ENCODE data around the gene TARDBP.
"Not testable (repeated sequence)": the region's sequence is repeated elsewhere in the genome, so short reads cannot be mapped to it uniquely, and the experiment has no call there.

Gene TARDBP

GRCh38 chr1:11012260-11013159, at the start of gene TARDBP:
Gene TARDBP (plus strand): TSS chr1:11012654. CDS start chr1:11013728, 1,074 bp downstream.
- DNase-seq: peak; percentile 100

DNA sequence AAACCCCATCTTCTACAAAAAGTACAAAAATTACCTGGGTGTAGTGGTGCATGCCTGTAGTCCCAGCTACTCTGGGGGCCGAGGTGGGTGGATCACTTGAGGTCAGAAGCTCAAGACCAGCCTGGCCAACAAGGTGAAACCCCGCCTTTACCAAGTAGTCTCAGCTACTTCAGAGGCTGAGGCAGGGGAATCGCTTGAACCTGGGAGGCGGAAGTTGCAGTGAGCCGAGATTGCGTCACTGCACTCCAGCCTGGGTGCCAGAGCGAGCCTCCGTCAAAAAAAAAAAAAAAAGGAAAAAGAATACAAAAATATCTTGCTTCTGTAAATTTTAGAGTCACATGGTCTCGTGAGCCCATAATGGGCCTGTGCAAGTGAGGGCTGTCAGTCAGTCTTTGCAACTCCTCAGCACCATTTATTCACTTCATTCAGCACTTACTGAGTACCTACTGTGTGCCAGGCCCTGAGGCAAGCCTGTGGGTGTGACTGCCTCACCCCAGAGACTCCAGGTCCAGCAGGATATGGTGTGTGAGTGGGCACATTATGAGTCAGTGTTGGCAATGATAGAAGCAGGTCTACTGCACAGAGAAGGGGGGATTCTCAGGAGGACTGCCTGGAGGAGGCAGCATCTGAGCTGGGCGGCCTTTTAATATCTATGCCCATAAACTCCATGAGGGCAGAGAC, 46.8 kb upstream of the TARDBP start:
- DNase-seq: no peak

GRCh38 chr1:10967090-10967489, 45.4 kb upstream of the TARDBP start:
- no peak for DNase-seq

GRCh38 chr1:10968411-10968826, 44.0 kb upstream of the TARDBP start:
- peak; percentile 100 for DNase-seq

DNA sequence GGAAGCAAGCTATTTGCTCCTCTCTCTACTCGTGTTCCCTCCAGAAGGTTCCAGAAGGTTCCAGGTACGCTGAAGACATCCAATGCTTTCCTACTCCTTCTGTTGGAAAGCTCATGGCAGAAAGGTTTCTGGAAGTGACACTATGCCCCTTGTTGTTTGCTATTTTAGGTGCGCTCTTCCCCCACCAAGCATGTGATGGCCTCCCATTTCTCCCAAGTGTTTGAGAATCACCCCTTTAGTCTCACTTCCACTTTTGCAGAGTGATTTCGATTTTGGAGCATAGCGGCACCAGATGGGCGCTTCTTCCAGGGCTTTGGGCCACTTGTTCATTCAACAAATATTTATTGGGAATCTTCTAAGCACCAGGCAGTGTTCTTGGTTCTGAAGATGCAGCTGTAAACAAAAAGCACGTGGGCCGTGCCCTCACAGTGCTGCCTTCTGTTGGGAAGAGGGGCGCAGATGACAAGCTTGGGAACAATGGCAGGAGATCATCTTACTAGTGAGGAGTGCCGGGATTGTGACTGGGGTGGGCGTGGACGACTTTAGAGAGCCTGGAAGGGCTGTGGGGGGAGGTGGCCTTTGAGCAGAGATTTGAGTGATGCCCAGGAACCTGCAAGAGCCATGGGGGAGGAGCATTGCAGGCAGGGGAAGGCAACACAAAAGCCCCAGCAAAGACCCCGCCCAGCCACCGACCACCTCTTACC, 43.0 kb upstream of the TARDBP start:
- peak; percentile 100 for DNase-seq

DNA sequence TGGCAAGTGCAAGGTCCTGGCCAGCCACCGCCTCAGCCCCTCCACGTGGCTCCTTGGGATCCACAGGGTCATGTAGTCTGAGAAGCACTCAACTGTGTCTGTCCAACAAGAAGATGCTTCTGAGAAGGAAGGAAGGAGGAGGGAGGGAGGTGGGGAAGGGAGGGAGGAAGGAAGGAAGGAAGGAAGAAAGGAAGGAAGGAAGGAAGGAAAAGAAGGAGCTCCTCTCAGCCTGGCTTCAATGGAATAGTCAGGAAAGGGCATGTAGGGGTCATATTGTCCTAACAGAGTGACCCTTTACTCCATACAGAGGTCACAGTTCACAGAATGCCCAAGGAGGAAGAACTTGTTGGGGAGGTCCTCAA, 42.5 kb upstream of the TARDBP start:
- DNase-seq: no peak

DNA sequence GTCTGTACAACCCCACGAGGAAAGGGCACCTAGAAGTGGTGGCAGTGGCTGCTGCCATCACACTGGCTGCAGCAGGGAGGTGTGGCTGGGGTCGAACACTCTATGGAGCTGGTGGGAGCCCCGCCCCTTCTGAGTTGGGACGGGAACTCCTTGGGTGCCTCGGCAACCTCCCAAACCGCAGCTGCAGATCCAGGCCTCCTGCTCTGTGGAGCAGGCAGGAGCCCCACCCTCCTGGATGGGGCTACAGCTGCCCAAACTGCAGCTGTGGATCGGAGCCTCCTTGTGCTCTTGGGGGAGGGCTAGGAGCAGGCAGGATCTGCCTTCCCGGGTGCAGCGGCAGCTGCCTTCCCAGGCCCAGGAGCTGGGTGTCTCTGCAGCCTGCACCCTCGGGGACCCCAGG, 38.9 kb upstream of the TARDBP start:
- peak; percentile 75 for DNase-seq

DNA sequence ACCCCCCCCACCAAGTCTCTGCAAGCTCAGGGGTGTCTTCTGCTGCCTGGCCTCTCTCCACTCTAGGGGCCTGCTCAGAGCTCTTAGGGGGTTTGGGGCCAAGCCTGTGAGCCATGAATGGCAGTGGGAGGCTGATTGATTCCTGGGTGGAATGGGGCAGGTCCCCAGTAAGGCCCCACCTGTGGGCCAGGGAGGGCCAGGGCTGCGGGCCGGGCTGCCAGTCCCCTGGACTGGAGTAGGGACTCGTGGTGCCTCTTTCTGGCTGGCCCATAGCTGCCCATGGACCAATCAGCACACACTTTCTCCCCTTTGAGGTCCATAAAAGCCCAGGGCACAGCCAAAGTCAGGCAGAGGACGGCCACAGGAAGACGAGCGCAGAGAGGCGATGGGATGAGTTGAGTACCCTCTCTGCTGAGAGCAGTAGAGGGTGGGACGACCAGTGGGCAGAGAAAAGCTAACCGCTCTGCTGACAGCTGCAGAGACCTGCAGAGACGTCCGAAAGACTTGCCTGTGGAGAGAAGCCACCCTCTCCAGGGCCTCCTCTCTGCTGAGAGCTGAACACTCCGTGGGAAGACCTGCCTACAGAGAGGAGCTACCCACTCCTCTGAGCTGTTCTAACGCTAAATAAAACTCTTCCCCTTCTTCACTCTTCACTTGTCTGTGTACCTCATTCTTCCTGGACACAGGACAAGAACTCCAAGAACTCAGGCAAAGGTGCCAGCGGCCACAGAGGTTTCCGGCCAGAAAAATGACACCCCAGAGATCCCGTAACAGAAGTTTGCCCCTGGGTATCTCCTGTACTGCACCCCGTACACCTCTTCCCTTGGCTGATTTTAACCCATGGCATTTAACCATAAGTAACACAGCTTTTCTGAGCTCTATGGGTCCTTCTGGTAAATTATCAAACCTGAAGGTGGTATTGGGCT, 38.2 kb upstream of the TARDBP start:
- no peak for DNase-seq

DNA sequence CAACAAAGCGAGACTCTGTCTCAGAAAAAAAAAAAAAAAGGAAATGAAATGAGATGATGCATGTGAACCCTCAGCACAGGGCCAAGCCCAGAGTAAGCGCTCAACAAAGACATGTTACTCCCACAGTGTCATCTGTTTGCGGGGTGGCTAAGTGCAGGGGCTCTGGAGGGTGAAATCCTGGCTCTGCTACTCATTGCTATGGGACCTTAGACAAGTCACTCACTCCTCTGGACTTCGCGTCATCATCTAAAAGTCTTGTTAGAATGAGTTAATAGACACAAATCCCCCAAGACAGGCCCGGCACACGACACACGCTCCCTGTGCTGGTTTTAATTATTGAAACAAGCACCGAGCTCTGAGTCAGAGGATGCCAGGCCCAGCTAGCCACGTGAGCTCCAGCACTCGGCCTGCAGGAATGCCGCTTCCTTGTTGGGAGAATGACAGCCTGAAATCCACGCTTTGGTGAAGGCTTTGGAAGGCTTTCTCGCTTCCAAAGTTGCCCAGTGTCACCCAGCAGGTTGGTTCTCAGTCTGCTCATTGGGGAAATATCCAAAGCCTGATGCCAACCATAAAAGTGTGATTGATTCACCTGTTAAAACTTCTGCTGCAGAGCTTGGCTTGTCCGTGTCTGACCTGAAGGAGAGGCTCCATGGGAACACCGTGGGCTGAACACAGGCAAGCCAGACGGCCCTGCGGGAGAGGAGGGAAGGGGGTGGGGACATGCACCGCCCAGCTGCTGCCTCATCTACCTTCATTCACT, 36.7 kb upstream of the TARDBP start:
- peak; percentile 91 for DNase-seq

- DNase-seq: no peak
Measured at GRCh38 chr1:10978719-10979118, 33.7 kb upstream of the TARDBP start.

GRCh38 chr1:10979483-10979920, 33.0 kb upstream of the TARDBP start:
- no peak for DNase-seq

DNA sequence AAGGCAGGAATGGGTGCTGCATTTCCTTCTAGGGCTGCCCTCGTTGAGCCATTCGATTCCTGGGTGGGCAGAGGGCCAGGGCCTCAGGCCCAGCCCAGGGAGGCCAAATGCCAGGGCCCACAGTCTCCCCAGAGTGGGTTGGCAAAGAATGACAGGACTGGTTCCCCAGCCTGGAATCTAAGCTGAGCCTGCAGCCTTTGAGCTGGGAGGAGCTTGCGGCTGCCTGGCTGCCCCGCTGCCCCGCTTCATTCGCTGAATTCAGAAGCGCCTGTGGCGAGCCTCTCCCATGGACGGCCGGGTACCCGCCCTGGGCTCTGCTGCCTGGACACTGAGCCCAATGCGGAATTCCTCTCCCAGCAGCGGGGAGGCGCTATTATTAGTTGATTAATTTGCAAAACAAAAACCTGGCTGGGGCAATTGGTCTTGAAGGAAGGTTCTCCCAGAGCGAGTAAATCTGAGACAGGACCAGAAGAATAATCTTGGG, 32.3 kb upstream of the TARDBP start:
- peak; percentile 83 for DNase-seq

- DNase-seq: no peak
Measured at GRCh38 chr1:10980841-10981727, 31.4 kb upstream of the TARDBP start.

GRCh38 chr1:10986525-10986890, 25.9 kb upstream of the TARDBP start:
- no peak for DNase-seq

GRCh38 chr1:10987840-10988417, 24.5 kb upstream of the TARDBP start:
- no peak for DNase-seq

GRCh38 chr1:10989095-10989494, 23.4 kb upstream of the TARDBP start:
- no peak for DNase-seq

- DNase-seq: peak; percentile 84
Measured at GRCh38 chr1:10989920-10990516, 22.4 kb upstream of the TARDBP start.

DNA sequence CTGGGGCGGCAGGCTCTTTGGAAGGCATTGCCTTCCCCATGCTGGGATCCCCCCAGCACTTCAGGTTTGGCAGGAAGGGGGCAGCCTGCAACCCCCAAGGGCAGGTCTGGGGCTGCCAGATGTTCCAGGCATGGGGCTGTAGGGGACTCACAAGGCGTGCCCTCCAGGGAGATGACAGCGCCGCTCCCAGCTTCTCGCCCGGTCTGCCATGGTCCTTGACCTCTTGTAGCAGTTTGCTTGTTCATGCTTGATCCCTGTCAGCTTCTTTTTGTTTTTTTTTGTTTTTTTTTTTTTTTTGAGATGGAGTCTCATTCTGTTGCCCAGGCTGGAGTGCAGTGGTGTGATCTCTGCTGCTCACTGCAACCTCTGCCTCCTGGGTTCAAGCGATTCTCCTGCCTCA, 21.6 kb upstream of the TARDBP start:
- DNase-seq: no peak

- not testable (repeated sequence) for DNase-seq
Measured at GRCh38 chr1:10992004-10992403, 20.4 kb upstream of the TARDBP start.

DNA sequence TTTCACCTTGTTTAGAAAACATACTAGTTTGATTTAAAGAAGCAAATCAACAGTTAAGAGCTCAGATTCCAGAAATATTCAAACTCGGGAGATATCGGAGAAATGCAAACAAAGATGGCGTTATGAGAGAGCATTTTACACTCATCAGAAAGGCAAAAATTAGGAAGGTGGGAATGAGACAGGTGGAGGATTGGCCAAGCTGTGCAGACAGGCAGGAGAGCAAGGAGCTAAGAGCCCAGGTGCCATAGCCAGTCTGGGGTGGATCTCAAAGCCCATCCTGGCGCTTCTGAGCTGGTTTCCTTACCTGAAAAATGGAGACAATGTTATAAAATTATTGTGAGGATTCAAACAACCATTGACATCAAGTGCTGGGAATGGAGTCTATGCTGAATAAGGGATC, 19.6 kb upstream of the TARDBP start:
- no peak for DNase-seq
